OCI-LY7 (cell line): ENCODE results near the gene MACO1. TPM values are rescaled to one million over a fixed set of nuclear protein-coding genes. Genes with fewer than 3 reads are reported as not detected.

ENCODE experiments used
- BruUV-seq: library from RNA; stranded (reverse); fragments of 400-500 nt; replicated peaks from 2 replicates; lab custom pipeline; 2021; lab: Mats Ljungman, UMichigan
- CTCF ChIA-PET: fragments of 300-600 bp; sonication (Branson Sonifier 250); formaldehyde crosslinking; loops from one replicate; lab custom pipeline; 2022; ENCODE audit warnings: antibody characterized with exemption; ENCODE audit not compliant: unreplicated experiment; lab: Charles Lee
- POLR2A ChIA-PET: fragments of 300-600 bp; sonication (Branson Sonifier 250); formaldehyde crosslinking; loops from one replicate; lab custom pipeline; 2022; ENCODE audit warnings: antibody characterized with exemption; lab: Charles Lee
- DNase-seq: peaks from one replicate; pipeline ENCODE4 v3.0.0-alpha.2; 2015; ENCODE audit warnings: low spot score
- H2AFZ ChIP-seq: fragments of 200-600 bp; sonication (generic), shearing (Covaris generic); 2 replicates; pipeline ENCODE4 v1.6.1; 2014; ENCODE audit warnings: mild to moderate bottlenecking, antibody characterized with exemption, low read length, moderate library complexity
- H3K27ac ChIP-seq: fragments of 200-600 bp; sonication (generic); 2 replicates; pipeline ENCODE4 v1.5.1; 2014; ENCODE audit warnings: mixed run types, low read depth, mild to moderate bottlenecking, moderate library complexity, low read length, inconsistent platforms; ENCODE audit not compliant: poor library complexity, severe bottlenecking
- H3K36me3 ChIP-seq: fragments of 200-600 bp; sonication (generic); 2 replicates; pipeline ENCODE4 v1.6.1; 2014; ENCODE audit warnings: mild to moderate bottlenecking, antibody characterized with exemption, low read length, moderate library complexity, mixed read lengths; ENCODE audit not compliant: insufficient read depth
- H3K4me1 ChIP-seq: fragments of 200-600 bp; sonication (generic); 2 replicates; pipeline ENCODE4 v1.5.1; 2014; ENCODE audit warnings: mild to moderate bottlenecking, low read length; ENCODE audit not compliant: insufficient read depth, poor library complexity, severe bottlenecking
- H3K4me2 ChIP-seq: fragments of 200-600 bp; sonication (generic); 2 replicates; pipeline ENCODE4 v1.6.1; 2014; ENCODE audit warnings: mild to moderate bottlenecking, low read length
- H3K4me3 ChIP-seq: fragments of 200-600 bp; sonication (generic); 2 replicates; pipeline ENCODE4 v1.5.1; 2014; ENCODE audit warnings: mild to moderate bottlenecking, low read depth, low read length; ENCODE audit not compliant: poor library complexity, severe bottlenecking
- H3K79me2 ChIP-seq: fragments of 200-600 bp; sonication (generic); 2 replicates; pipeline ENCODE4 v1.6.1; 2016; ENCODE audit warnings: low read depth, mild to moderate bottlenecking, low read length, moderate library complexity, mixed read lengths; ENCODE audit not compliant: insufficient read depth
- H3K9me2 ChIP-seq: fragments of 200-600 bp; sonication (generic); 2 replicates; pipeline ENCODE4 v1.6.1; 2016; ENCODE audit warnings: mild to moderate bottlenecking, low read length, mixed read lengths; ENCODE audit not compliant: insufficient read depth
- H3K9me3 ChIP-seq: fragments of 200-600 bp; sonication (generic); 2 replicates; pipeline ENCODE4 v1.6.1; 2014; ENCODE audit warnings: mild to moderate bottlenecking, mixed run types, low read length, mixed read lengths
- H4K20me1 ChIP-seq: fragments of 200-600 bp; sonication (generic); 2 replicates; pipeline ENCODE4 v1.6.1; 2014; ENCODE audit warnings: mild to moderate bottlenecking, antibody characterized with exemption, low read length, moderate library complexity, mixed read lengths; ENCODE audit not compliant: insufficient read depth
- EZH2phosphoT487 ChIP-seq: fragments of 200-600 bp; sonication (generic); IDR thresholded peaks from 2 replicates; pipeline ENCODE4 v1.6.1; 2018; ENCODE audit warnings: low read depth, borderline replicate concordance, mild to moderate bottlenecking, mixed run types, antibody characterized with exemption, low read length, moderate library complexity, mixed read lengths
- intact Hi-C: fragments of 100-400 bp; cut with micrococcal nuclease; formaldehyde crosslinking; loops from one replicate; pipeline ENCODE4 v1.10.0; 2022; ENCODE audit not compliant: unreplicated experiment
- total RNA-seq, 2 experiments: library from RNA; depleted of rRNA in 1 of 2; stranded (reverse); fragments of >200 nt in 1 of 2; shearing (Covaris generic) in 1 of 2; gene quantifications; 2 replicates each; pipeline ENCODE4 v1.2.3, GENCODE V29; 2014 to 2022
- TF ChIP-seq, protein P1 (sequence below): fragments of 200-600 bp; sonication (generic); conservative IDR thresholded peaks from 2 replicates; pipeline ENCODE4 v1.5.1; 2014; ENCODE audit warnings: mild to moderate bottlenecking, antibody characterized with exemption, low read length, moderate library complexity, mixed read lengths

The MACO1 gene
- total RNA-seq, 2 experiments from 2014 or later = 11.8 to 18.6 TPM

- H3K9me3 ChIP-seq = no peaks in the 10 kb centered on the region
- H3K27ac ChIP-seq = no peak overlapping the region
- intact Hi-C loops = loop anchor here (1.0 to 5.0 kb wide), 3 partner anchors 16 to 292 kb away; no protein-coding TSS in a partner anchor
- H3K4me3 ChIP-seq = no peak overlapping the region
- H3K36me3 ChIP-seq = no peaks in the 10 kb centered on the region
- no peaks in the 10 kb centered on the region for H3K79me2 ChIP-seq
- H3K4me2 ChIP-seq = no peak overlapping the region; the same call in 1 of the 2 replicates
- DNase-seq = peak; percentile 80
- no TSS peak for BruUV-seq
- no peaks in the 10 kb centered on the region for H3K9me2 ChIP-seq
- H3K4me1 ChIP-seq = peaks cover 4% of the 10 kb centered on the region
- TF ChIP-seq, protein P1, sequence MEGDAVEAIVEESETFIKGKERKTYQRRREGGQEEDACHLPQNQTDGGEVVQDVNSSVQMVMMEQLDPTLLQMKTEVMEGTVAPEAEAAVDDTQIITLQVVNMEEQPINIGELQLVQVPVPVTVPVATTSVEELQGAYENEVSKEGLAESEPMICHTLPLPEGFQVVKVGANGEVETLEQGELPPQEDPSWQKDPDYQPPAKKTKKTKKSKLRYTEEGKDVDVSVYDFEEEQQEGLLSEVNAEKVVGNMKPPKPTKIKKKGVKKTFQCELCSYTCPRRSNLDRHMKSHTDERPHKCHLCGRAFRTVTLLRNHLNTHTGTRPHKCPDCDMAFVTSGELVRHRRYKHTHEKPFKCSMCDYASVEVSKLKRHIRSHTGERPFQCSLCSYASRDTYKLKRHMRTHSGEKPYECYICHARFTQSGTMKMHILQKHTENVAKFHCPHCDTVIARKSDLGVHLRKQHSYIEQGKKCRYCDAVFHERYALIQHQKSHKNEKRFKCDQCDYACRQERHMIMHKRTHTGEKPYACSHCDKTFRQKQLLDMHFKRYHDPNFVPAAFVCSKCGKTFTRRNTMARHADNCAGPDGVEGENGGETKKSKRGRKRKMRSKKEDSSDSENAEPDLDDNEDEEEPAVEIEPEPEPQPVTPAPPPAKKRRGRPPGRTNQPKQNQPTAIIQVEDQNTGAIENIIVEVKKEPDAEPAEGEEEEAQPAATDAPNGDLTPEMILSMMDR = peak; percentile 95
- TF ChIP-seq EZH2phosphoT487 = no peak
- POLR2A ChIA-PET = interaction anchor here (0.5 to 1.0 kb wide), 7 partner anchors 15 to 302 kb away, joined by 3 to 4 read pairs (median 4); partner anchors contain the start of gene LDLRAP1
- H4K20me1 ChIP-seq = no peaks in the 10 kb centered on the region
- peak overlapping the region; percentile 81; the same call in 1 of the 2 replicates for H2AFZ ChIP-seq
- CTCF ChIA-PET = interaction anchor here (0.7 to 1.7 kb wide), 4 partner anchors 33 to 289 kb away, joined by 4 to 5 read pairs (median 4); no protein-coding TSS in a partner anchor
Observed at GRCh38 chr1:25520446-25521061, 89.9 kb downstream of the MACO1 start.

- TF ChIP-seq, protein P1 = no peak
- no peak for TF ChIP-seq EZH2phosphoT487
- no peaks in the 10 kb centered on the region for H3K9me2 ChIP-seq
- H3K4me1 ChIP-seq = peaks cover 4% of the 10 kb centered on the region
- no peaks in the 10 kb centered on the region for H3K9me3 ChIP-seq
- no peak overlapping the region for H3K27ac ChIP-seq
- intact Hi-C loops = loop anchor here (5.0 kb wide), 1 partner anchor 290 kb away; no protein-coding TSS in a partner anchor
- H3K4me3 ChIP-seq = no peak overlapping the region
- no peak overlapping the region for H2AFZ ChIP-seq
- H3K36me3 ChIP-seq = no peaks in the 10 kb centered on the region
- H3K4me2 ChIP-seq = no peak overlapping the region
- no peaks in the 10 kb centered on the region for H4K20me1 ChIP-seq
- no peak for DNase-seq
- no TSS peak for BruUV-seq
- POLR2A ChIA-PET = interaction anchor here (0.6 to 0.7 kb wide), 2 partner anchors 198 to 288 kb away, joined by 3 to 4 read pairs; no protein-coding TSS in a partner anchor
- CTCF ChIA-PET = interaction anchor here (0.6 to 1.3 kb wide), 3 partner anchors 10 to 77 kb away, joined by 3 to 8 read pairs (median 5); no protein-coding TSS in a partner anchor
- H3K79me2 ChIP-seq = no peaks in the 10 kb centered on the region
Observed at GRCh38 chr1:25522031-25522655, 91.4 kb downstream of the MACO1 start.
